BJ (cell line): Measurements from ENCODE around the gene ECD. TPM values are rescaled to one million over a fixed set of nuclear protein-coding genes. Genes with fewer than 3 reads are reported as not detected.
"Not testable (repeated sequence)": the region's sequence is repeated elsewhere in the genome, so short reads cannot be mapped to it uniquely, and the experiment has no call there.

Experiments used
- CTCF ChIA-PET: fragments of 350-600 bp; formaldehyde crosslinking; extraction: SDS; loops from one replicate; lab custom pipeline; 2021; ENCODE audit warnings: antibody characterized with exemption, inconsistent platforms; lab: Yijun Ruan, JAX
- POLR2A ChIA-PET: fragments of 300-600 bp; sonication (Branson Sonifier 250); formaldehyde crosslinking; extraction: SDS; loops from one replicate; lab custom pipeline; 2021; ENCODE audit warnings: antibody characterized with exemption; lab: Charles Lee
- DNase-seq: peaks from one replicate; pipeline ENCODE4 v3.0.0-alpha.2; 2011; ENCODE audit warnings: low read depth
- H3K27me3 ChIP-seq: 2 replicates; pipeline ENCODE4 v1.6.0; 2011; ENCODE audit warnings: low read length; ENCODE audit not compliant: control insufficient read depth, insufficient read depth
- H3K36me3 ChIP-seq: 2 replicates; pipeline ENCODE4 v1.5.1; 2011; ENCODE audit warnings: low read length; ENCODE audit not compliant: control insufficient read depth, insufficient read depth
- H3K4me3 ChIP-seq: 2 replicates; pipeline ENCODE4 v1.5.1; 2011; ENCODE audit warnings: low read depth, mild to moderate bottlenecking, control low read depth, low read length
- polyA plus RNA-seq: library from polyadenylated mRNA; depleted of rRNA; stranded (reverse); fragments of >200 nt; gene quantifications from 2 replicates; pipeline ENCODE4 v1.2.3, GENCODE V29; 2011
- TF ChIP-seq, protein P1 (sequence below): IDR thresholded peaks from 2 replicates; pipeline ENCODE4 v1.5.1; 2011; ENCODE audit warnings: low read depth, mild to moderate bottlenecking, control low read depth, inconsistent platforms, low read length, moderate library complexity; ENCODE audit not compliant: insufficient read depth

Gene ECD
- polyA plus RNA-seq, 1 experiment, result 25.4 TPM

DNA sequence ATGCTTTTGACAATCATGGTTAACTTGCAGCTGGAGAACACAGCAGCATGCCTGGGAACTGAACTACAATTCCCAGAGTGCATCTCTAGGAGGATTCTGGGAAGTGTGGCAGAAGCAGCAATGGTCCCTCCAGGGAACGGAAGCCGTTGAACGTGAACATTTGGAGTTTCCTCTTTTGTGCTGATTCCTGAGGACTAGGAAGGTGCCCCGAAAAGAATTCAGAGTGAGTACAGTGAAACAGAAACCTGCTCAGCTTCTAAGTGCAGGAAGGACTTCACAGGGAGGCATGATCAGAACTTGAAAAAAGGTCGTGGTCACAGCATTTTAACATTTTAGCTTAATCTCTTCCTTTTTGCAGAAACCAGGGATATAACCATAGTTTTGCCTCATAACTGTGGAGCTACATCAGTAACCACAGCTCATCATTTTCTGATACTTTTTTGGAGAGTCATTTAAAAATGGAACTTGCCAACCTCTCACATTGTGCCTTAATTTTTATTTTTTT lies 57.4 kb downstream of the ECD start, which contains the start of gene NUDT13:
NUDT13 (plus strand) TSS at position 111 of the 505 bp plus-strand sequence. CDS start 3,911 bp downstream, outside the sequence.
- Histone ChIP-seq H3K36me3 (no peaks in the 10 kb centered on the region), H3K27me3 (no peaks in the 10 kb centered on the region), H3K4me3 (peak within 1 kb of the TSS; percentile 49)
- TF ChIP-seq, protein P1, sequence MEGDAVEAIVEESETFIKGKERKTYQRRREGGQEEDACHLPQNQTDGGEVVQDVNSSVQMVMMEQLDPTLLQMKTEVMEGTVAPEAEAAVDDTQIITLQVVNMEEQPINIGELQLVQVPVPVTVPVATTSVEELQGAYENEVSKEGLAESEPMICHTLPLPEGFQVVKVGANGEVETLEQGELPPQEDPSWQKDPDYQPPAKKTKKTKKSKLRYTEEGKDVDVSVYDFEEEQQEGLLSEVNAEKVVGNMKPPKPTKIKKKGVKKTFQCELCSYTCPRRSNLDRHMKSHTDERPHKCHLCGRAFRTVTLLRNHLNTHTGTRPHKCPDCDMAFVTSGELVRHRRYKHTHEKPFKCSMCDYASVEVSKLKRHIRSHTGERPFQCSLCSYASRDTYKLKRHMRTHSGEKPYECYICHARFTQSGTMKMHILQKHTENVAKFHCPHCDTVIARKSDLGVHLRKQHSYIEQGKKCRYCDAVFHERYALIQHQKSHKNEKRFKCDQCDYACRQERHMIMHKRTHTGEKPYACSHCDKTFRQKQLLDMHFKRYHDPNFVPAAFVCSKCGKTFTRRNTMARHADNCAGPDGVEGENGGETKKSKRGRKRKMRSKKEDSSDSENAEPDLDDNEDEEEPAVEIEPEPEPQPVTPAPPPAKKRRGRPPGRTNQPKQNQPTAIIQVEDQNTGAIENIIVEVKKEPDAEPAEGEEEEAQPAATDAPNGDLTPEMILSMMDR, result no peak
- ChIA-PET CTCF (interaction anchor here (0.7 to 1.7 kb wide), 4 partner anchors 11 to 528 kb away, joined by 3 to 6 read pairs (median 4); partner anchors contain the start of gene P4HA1), POLR2A (interaction anchor here (0.9 kb wide), 1 partner anchor 13 kb away, joined by 4 read pairs; the partner anchor contains the start of gene P4HA1)
- no peak for DNase-seq

GRCh38 chr10:73109248-73109652 lies 58.6 kb downstream of the ECD start:
- H3K36me3 ChIP-seq, DNase-seq, H3K4me3 ChIP-seq, H3K27me3 ChIP-seq, POLR2A ChIA-PET: not testable (repeated sequence)
- CTCF ChIA-PET, result interaction anchor here (1.2 kb wide), 1 partner anchor 12 kb away, joined by 4 read pairs; the partner anchor contains the start of gene P4HA1

DNA sequence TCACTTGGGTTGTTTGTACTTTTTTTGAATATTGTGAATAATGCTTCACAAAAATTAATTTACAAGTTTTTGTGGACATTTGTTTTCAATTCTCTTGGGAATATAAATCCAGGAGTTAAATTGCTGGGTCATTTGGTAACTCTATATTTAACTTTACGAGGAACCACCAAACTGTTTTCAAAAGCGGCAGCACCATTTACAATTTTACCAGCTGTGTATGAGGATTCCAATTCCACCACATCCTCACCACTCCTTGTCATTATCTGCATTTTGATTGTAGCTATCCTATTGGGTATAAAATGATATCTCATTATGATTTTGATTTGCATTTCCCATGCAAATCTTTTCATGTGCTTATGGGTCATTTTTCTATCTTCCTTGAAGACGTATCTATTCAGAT lies 61.5 kb downstream of the ECD start:
- no peak for DNase-seq
- ChIA-PET POLR2A (no interaction called here), CTCF (no interaction called here)
- H3K36me3 ChIP-seq, result no peaks in the 10 kb centered on the region
- H3K27me3 ChIP-seq, result no peaks in the 10 kb centered on the region
- no peak overlapping the region for H3K4me3 ChIP-seq
- TF ChIP-seq, protein P1, result no peak

DNA sequence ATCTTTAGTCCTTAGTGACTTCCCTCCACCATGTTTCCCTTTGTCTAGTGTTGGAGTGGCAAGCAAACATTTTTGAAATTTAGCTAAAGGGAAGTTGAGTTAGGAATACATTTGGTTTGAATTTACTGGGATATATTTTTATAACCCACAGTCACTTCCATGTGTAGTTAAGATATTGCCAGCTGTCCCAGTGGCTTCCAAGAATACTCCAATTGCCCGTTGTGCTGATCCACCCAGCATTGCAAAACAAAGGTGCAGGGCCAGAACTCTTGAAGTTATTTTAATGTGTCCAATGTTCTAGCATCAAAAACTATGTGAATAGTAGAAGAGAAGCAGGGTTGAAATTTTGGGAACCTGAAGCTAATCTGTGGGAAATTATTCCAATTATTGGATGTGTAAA lies 68.7 kb downstream of the ECD start:
- ChIA-PET CTCF (interaction anchor here (0.9 to 2.1 kb wide), 3 partner anchors 11 to 69 kb away, joined by 4 to 6 read pairs (median 5); partner anchors contain the start of gene NUDT13), POLR2A (no interaction called here)
- Histone ChIP-seq H3K4me3 (no peak overlapping the region), H3K36me3 (no peaks in the 10 kb centered on the region), H3K27me3 (no peaks in the 10 kb centered on the region)
- no peak for DNase-seq
- TF ChIP-seq, protein P1, result no peak

GRCh38 chr10:73097305-73097670 lies 70.5 kb downstream of the ECD start:
- DNase-seq, result no peak
- ChIA-PET POLR2A (interaction anchor here (0.5 to 1.6 kb wide), 4 partner anchors 10 to 240 kb away, joined by 3 to 14 read pairs (median 6); partner anchors contain the start of gene NUDT13), CTCF (interaction anchor here (0.7 to 1.8 kb wide), 4 partner anchors 12 to 71 kb away, joined by 3 to 7 read pairs (median 4); partner anchors contain the start of gene NUDT13)
- Histone ChIP-seq H3K4me3 (peak overlapping the region; percentile 22), H3K36me3 (no peaks in the 10 kb centered on the region), H3K27me3 (no peaks in the 10 kb centered on the region)
- TF ChIP-seq, protein P1, result no peak
